Esophagus muscularis mucosa (tissue), 4 donors: ENCODE data around the gene SENP1. TPM values are rescaled to one million over a fixed set of nuclear protein-coding genes. Genes with fewer than 3 reads are reported as not detected.
A peak's percentile ranks its signal among the peaks of the same experiment; 100 is the strongest.

Source experiments
- DNase-seq: peaks from one replicate; pipeline ENCODE4 v3.0.0-alpha.2; 2017; ENCODE audit errors: extremely low spot score
- H3K27ac ChIP-seq, 4 donors: fragments of 200-600 bp; sonication (generic); replicated peaks in 1 of 4; 1 replicate in 3 of 4; 2 replicates in 1 of 4; pipeline ENCODE4 v1.5.1; 2016 to 2019; ENCODE audit warnings: mild to moderate bottlenecking in 1 of 4
- H3K27me3 ChIP-seq, 4 donors: fragments of 200-600 bp; sonication (generic); one replicate each; pipeline versions ENCODE4 v1.5.1 to v1.6.0; 2016 to 2019
- H3K36me3 ChIP-seq, 4 donors: fragments of 200-600 bp; sonication (generic); one replicate each; pipeline ENCODE4 v1.5.1; 2016 to 2019
- H3K4me1 ChIP-seq, 4 donors: fragments of 200-600 bp; sonication (generic); one replicate each; pipeline ENCODE4 v1.5.1; 2016 to 2019
- H3K4me3 ChIP-seq, 4 donors: fragments of 200-600 bp; sonication (generic); 1 replicate in 2 of 4; 2 replicates in 2 of 4; pipeline ENCODE4 v1.5.1; 2016 to 2019; ENCODE audit warnings: mild to moderate bottlenecking in 4 of 4, moderate library complexity in 1 of 4
- H3K9me3 ChIP-seq, 4 donors: fragments of 200-600 bp; sonication (generic); 1 replicate in 3 of 4; 2 replicates in 1 of 4; pipeline ENCODE4 v1.5.1; 2016 to 2019
- CTCF ChIP-seq, 3 experiments: fragments of 200-600 bp in 2 of 3; fragments of 450-650 bp in 1 of 3; sonication (generic) in 2 of 3; IDR thresholded peaks; one replicate each; pipeline ENCODE4 v1.5.1; 2017 to 2019; ENCODE audit warnings: antibody characterized with exemption in 3 of 3, mild to moderate bottlenecking in 2 of 3, moderate library complexity in 1 of 3
- EP300 ChIP-seq: sonication (generic); formaldehyde crosslinking; IDR thresholded peaks from one replicate; pipeline ENCODE4 v1.6.1; 2017; ENCODE audit warnings: antibody characterized with exemption
- POLR2A ChIP-seq: fragments of 450-650 bp; IDR thresholded peaks from one replicate; pipeline ENCODE4 v1.6.1; 2017; ENCODE audit warnings: antibody characterized with exemption, moderate library complexity, mild to moderate bottlenecking, low read depth
- POLR2AphosphoS5 ChIP-seq, 2 donors: sonication (generic); formaldehyde crosslinking; IDR thresholded peaks; one replicate each; pipeline ENCODE4 v1.6.1; 2017; ENCODE audit warnings: antibody characterized with exemption in 2 of 2
- WGBS: methylation state at CpG from one replicate; pipeline ENCODE4 v1.1.5; 2018; 5-methylcytosine and 5-hydroxymethylcytosine counted together
- intact Hi-C: fragments of 100-400 bp; cut with DNase I; formaldehyde crosslinking; loops from one replicate; pipeline ENCODE4 v1.15.1; 2023
- total RNA-seq, 4 donors: library from RNA; depleted of rRNA; stranded (reverse); fragments of >200 nt; gene quantifications; one replicate each; pipeline versions ENCODE4 v1.1.0 to v1.2.1, GENCODE V29; 2016

SENP1 gene
- total RNA-seq, 4 donors from 2014 or later, result 12.9 to 19.2 (median 14.3) TPM

- Histone ChIP-seq H3K27me3 (peaks cover 14 to 89% (median 37%) of the 10 kb centered on the region in 4 donors), H3K9me3 (no peaks in the 10 kb centered on the region), H3K27ac (no peak overlapping the region), H3K36me3 (no peaks in the 10 kb centered on the region), H3K4me1 (peaks cover 37 to 50% (median 46%) of the 10 kb centered on the region in 4 donors), H3K4me3 (peak overlapping the region; percentile 44 to 55 (median 46))
- intact Hi-C loops, result no loop called here
- no peak for DNase-seq
- 70% methylated on average over 24 of the region's 30 CpGs for WGBS
- TF ChIP-seq POLR2AphosphoS5 (IDR thresholded peaks at IDR 0.05) (no peak), POLR2A (no peak), CTCF (IDR thresholded peaks at IDR 0.05) (no peak), EP300 (no peak)
Measured at GRCh38 chr12:48005001-48005749, 100.7 kb downstream of the SENP1 start.

- 3% methylated on average over 31 of the region's 83 CpGs for WGBS
- Histone ChIP-seq H3K9me3 (no peaks in the 10 kb centered on the region), H3K27me3 (peaks cover 14 to 89% (median 39%) of the 10 kb centered on the region in 4 donors), H3K36me3 (no peaks in the 10 kb centered on the region), H3K4me3 (peak within 1 kb of the TSS; percentile 44 to 55 (median 46)), H3K4me1 (peaks cover 37 to 50% (median 46%) of the 10 kb centered on the region in 4 donors), H3K27ac (no peak within 1 kb of the TSS)
- no peak for DNase-seq
- intact Hi-C loops, result no loop called here
- TF ChIP-seq POLR2A (no peak), POLR2AphosphoS5 (IDR thresholded peaks at IDR 0.05) (no peak), CTCF (IDR thresholded peaks at IDR 0.05) (no peak), EP300 (no peak)
Measured at GRCh38 chr12:48004053-48004941, 101.6 kb downstream of the SENP1 start, which contains the start of gene COL2A1. Gene COL2A1, minus strand, starts transcription at chr12:48004476. Its CDS starts 155 bp downstream, at chr12:48004321.

GRCh38 chr12:48003226-48004052 lies 102.4 kb downstream of the SENP1 start:
- 9% methylated on average over 38 of the region's 38 CpGs for WGBS
- intact Hi-C loops, result no loop called here

More at GRCh38 chr12:48003226-48004052, 102.4 kb downstream of the SENP1 start:
- TF ChIP-seq EP300 (no peak), POLR2AphosphoS5 (IDR thresholded peaks at IDR 0.05) (no peak), CTCF (IDR thresholded peaks at IDR 0.05) (no peak), POLR2A (no peak)
- H3K4me3 ChIP-seq, result peak overlapping the region; percentile 44 to 62 (median 52)
- H3K36me3 ChIP-seq, result no peaks in the 10 kb centered on the region
- peaks cover 14 to 91% (median 40%) of the 10 kb centered on the region in 4 donors for H3K27me3 ChIP-seq
- DNase-seq, result no peak
- H3K9me3 ChIP-seq, result no peaks in the 10 kb centered on the region
- H3K4me1 ChIP-seq, result peaks cover 37 to 50% (median 46%) of the 10 kb centered on the region in 4 donors
- no peak overlapping the region for H3K27ac ChIP-seq
